CD4-positive, alpha-beta T cell treated with Interleukin-10 for 1 hour (primary cell): ENCODE measurements around the gene TMEM88.

Experiments used
- DNase-seq: peaks from one replicate; pipeline ENCODE4 v3.0.0-alpha.2; 2020

TMEM88 gene

GRCh38 chr17:7886227-7887037 is 31.6 kb downstream of the TMEM88 start:
- DNase-seq: peak; percentile 76

- no peak for DNase-seq
These were observed 32.2 kb downstream of the TMEM88 start for GRCh38 chr17:7887038-7887481.

- peak; percentile 96 for DNase-seq
These were observed 32.8 kb downstream of the TMEM88 start for GRCh38 chr17:7887482-7888183.

- peak; percentile 51 for DNase-seq
These were observed 33.5 kb downstream of the TMEM88 start, which contains the start of gene CHD3 for GRCh38 chr17:7888184-7888920. Gene CHD3 (plus strand): TSS chr17:7888789. CDS start chr17:7889001, 212 bp downstream.

- DNase-seq: peak; percentile 54
These were observed 34.5 kb downstream of the TMEM88 start for GRCh38 chr17:7889166-7889955.

- no peak for DNase-seq
These were observed 38.5 kb downstream of the TMEM88 start for GRCh38 chr17:7893187-7893880.

- DNase-seq: no peak
These were observed 39.4 kb downstream of the TMEM88 start for GRCh38 chr17:7894226-7894625.

GRCh38 chr17:7894866-7895265 is 40.0 kb downstream of the TMEM88 start:
- DNase-seq: no peak

GRCh38 chr17:7897090-7897489 is 42.2 kb downstream of the TMEM88 start:
- no peak for DNase-seq

- peak; percentile 51 for DNase-seq
These were observed 42.9 kb downstream of the TMEM88 start for GRCh38 chr17:7897773-7898172.

- no peak for DNase-seq
These were observed 48.6 kb downstream of the TMEM88 start for GRCh38 chr17:7903154-7904103.
